HepG2 (cell line): ENCODE measurements around the gene ENTPD6. TPM values are rescaled to one million over a fixed set of nuclear protein-coding genes. Genes with fewer than 3 reads are reported as not detected.
A peak's percentile ranks its signal among the peaks of the same experiment; 100 is the strongest.

ENCODE experiments used
- ATF7 ChIP-seq, 2 experiments: fragments of 450-650 bp in 1 of 2; sonication (generic) in 1 of 2; formaldehyde crosslinking in 1 of 2; IDR thresholded peaks; 2 replicates each; pipeline versions ENCODE4 v1.4.0 to v1.6.1; 2016 to 2020; ENCODE audit warnings: antibody characterized with exemption in 1 of 2, mild to moderate bottlenecking in 1 of 2, missing genetic modification reagents in 1 of 2
- DNMT1 ChIP-seq: sonication (generic); formaldehyde crosslinking; IDR thresholded peaks from 2 replicates; pipeline ENCODE4 v1.5.1; 2020; ENCODE audit warnings: mild to moderate bottlenecking, missing genetic modification reagents
- MEF2D ChIP-seq: sonication (generic); formaldehyde crosslinking; IDR thresholded peaks from 2 replicates; pipeline ENCODE4 v1.5.1; 2020; ENCODE audit warnings: mild to moderate bottlenecking, missing genetic modification reagents
- TCF7 ChIP-seq: sonication (generic); IDR thresholded peaks from 2 replicates; pipeline ENCODE4 v1.6.1; 2016; ENCODE audit warnings: antibody characterized with exemption, low read depth
- ZNF235 ChIP-seq: sonication (generic); formaldehyde crosslinking; IDR thresholded peaks from 2 replicates; pipeline ENCODE4 v1.8.1; 2023; ENCODE audit warnings: mild to moderate bottlenecking, missing genetic modification reagents, borderline replicate concordance
- ZNF264 ChIP-seq: sonication (generic); formaldehyde crosslinking; IDR thresholded peaks from 2 replicates; pipeline ENCODE4 v1.4.0; 2020; ENCODE audit warnings: missing genetic modification reagents
- ZNF441 ChIP-seq: sonication (generic); formaldehyde crosslinking; IDR thresholded peaks from 2 replicates; pipeline ENCODE4 v1.7.0; 2021; ENCODE audit warnings: missing genetic modification reagents, borderline replicate concordance
- ZNF484 ChIP-seq: sonication (generic); formaldehyde crosslinking; IDR thresholded peaks from 2 replicates; pipeline ENCODE4 v1.5.1; 2020; ENCODE audit warnings: mild to moderate bottlenecking, low read depth, missing genetic modification reagents, borderline replicate concordance
- ZNF839 ChIP-seq: sonication (generic); formaldehyde crosslinking; IDR thresholded peaks from 2 replicates; pipeline ENCODE4 v1.4.0; 2020; ENCODE audit warnings: missing genetic modification reagents, mild to moderate bottlenecking, borderline replicate concordance
- polyA plus RNA-seq, 8 experiments: library from polyadenylated mRNA; depleted of rRNA in 3 of 8; stranded (reverse) in 7 of 8; unstranded in 1 of 8; fragments of >200 nt; fragmentation: Illumina TruSeq in 4 of 8; extraction: Trizol in 4 of 8; gene quantifications; 2 replicates each; pipeline versions ENCODE4 v1.2.1 to v1.2.3, GENCODE V29; 2011 to 2016; ENCODE audit warnings: low read depth in 4 of 8, missing spikeins in 1 of 8, mixed read lengths in 1 of 8; ENCODE audit not compliant: insufficient read depth in 1 of 8
- total RNA-seq, 5 experiments: library from RNA; depleted of rRNA; stranded (reverse); fragments of >200 nt; fragmentation: Illumina TruSeq; extraction: Trizol; gene quantifications; 2 replicates each; pipeline ENCODE4 v1.2.3, GENCODE V29; 2016; ENCODE audit warnings: low read depth in 1 of 5
- TF ChIP-seq, protein P1 (sequence below): sonication (generic); formaldehyde crosslinking; IDR thresholded peaks from 2 replicates; pipeline ENCODE4 v1.5.0; 2020; ENCODE audit warnings: missing genetic modification reagents, mild to moderate bottlenecking, borderline replicate concordance
- TF ChIP-seq, protein P2 (sequence below): sonication (generic); formaldehyde crosslinking; IDR thresholded peaks from 2 replicates; pipeline ENCODE4 v1.4.0; 2020; ENCODE audit warnings: missing genetic modification reagents
- TF ChIP-seq, protein P3 (sequence below): sonication (generic); formaldehyde crosslinking; IDR thresholded peaks from 2 replicates; pipeline ENCODE4 v1.8.0; 2022; ENCODE audit warnings: missing genetic modification reagents, mild to moderate bottlenecking, inconsistent platforms, borderline replicate concordance
- TF ChIP-seq, protein P4 (sequence below), 2 experiments: sonication (generic) in 1 of 2; formaldehyde crosslinking in 1 of 2; IDR thresholded peaks; 2 replicates each; pipeline versions ENCODE4 v1.4.0 to v1.6.1; 2018 to 2020; ENCODE audit warnings: missing genetic modification reagents in 2 of 2, borderline replicate concordance in 1 of 2, low read depth in 1 of 2, mild to moderate bottlenecking in 1 of 2, missing biosample characterization in 1 of 2
- TF ChIP-seq, protein P5 (sequence below): sonication (generic); formaldehyde crosslinking; IDR thresholded peaks from one replicate; pipeline ENCODE4 v1.5.1; 2020; ENCODE audit warnings: mild to moderate bottlenecking, missing genetic modification reagents; ENCODE audit errors: not compliant biosample characterization

Gene ENTPD6
- total and polyA plus RNA-seq, 2 of the 13 experiments (the other 11 are each of a cell fraction or from before 2014, with no cell fraction given), result 164 to 172 TPM

DNA sequence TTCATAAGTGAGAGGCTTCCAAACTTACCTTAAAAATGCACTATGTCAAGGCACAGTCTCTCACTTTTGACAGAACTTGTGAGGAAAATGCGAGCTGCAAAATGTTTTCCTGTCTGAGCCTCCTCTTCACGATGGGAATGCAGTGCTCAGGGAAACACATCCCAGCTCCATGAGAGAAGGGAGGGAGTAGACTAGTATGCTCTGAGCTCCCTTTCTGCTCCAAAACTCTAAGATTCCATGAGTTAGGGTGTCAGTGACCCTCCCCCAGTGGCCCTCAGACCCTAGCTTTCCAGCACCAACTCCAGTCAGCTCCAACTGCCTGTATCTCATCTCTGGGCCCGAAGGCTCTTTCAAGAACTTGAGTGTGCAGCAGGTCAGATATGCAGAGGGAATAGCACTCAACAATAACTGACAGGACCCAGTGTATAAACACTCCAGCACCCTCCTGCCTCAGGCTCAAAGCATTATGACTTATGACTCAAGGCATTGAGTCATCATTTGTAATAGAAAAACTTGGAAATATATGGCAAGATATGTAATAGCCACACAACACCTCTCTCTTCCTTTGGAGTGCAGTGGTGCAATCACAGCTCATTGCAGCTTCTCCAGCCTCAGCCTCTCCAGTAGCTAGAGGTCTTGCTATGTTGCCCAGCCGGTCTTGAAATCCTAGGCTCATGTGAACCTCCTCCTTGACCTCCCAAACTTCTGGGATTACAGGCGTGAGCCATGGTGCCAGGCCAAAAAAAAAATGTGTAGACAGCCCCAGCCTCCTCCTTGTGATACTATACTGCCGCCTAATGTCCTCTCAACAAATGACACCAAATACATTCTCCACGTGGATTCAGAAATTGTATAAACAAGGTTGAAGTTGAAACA is 16.7 kb upstream of the ENTPD6 start (continued):
- TF ChIP-seq, protein P1, sequence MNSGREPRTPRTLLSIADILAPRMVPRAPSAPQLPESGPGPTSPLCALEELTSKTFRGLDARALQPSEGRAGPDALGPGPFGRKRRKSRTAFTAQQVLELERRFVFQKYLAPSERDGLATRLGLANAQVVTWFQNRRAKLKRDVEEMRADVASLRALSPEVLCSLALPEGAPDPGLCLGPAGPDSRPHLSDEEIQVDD, result no peak
- TF ChIP-seq DNMT1 (CRISPR knock-in tag) (no peak), MEF2D (CRISPR knock-in tag) (no peak), ZNF264 (CRISPR knock-in tag) (no peak), ZNF441 (CRISPR knock-in tag) (0 out of 2 replicates have a peak, but pooled peaks have one; percentile 28), ZNF484 (CRISPR knock-in tag) (no peak), ZNF235 (CRISPR knock-in tag) (no peak), ATF7 (IDR thresholded peaks at IDR 0.05) (no peak), ATF7 (CRISPR knock-in tag; IDR thresholded peaks at IDR 0.05) (no peak), ZNF839 (CRISPR knock-in tag) (no peak), TCF7 (no peak)
- TF ChIP-seq, protein P2, sequence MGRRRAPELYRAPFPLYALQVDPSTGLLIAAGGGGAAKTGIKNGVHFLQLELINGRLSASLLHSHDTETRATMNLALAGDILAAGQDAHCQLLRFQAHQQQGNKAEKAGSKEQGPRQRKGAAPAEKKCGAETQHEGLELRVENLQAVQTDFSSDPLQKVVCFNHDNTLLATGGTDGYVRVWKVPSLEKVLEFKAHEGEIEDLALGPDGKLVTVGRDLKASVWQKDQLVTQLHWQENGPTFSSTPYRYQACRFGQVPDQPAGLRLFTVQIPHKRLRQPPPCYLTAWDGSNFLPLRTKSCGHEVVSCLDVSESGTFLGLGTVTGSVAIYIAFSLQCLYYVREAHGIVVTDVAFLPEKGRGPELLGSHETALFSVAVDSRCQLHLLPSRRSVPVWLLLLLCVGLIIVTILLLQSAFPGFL, result no peak
- TF ChIP-seq, protein P3, sequence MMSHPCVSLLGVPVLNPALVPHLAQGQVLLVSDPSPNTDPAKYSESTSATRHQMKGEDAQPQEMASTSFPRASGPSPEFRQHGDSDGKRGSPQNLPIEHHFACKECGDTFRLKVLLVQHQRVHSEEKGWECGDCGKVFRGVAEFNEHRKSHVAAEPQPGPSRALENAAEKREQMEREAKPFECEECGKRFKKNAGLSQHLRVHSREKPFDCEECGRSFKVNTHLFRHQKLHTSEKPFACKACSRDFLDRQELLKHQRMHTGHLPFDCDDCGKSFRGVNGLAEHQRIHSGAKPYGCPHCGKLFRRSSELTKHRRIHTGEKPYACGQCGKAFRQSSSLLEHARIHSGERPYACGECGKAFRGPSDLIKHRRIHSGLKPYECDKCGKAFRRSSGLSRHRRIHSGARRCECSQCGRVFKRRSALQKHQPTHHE (CRISPR knock-in tag), result no peak
- TF ChIP-seq, protein P4, sequence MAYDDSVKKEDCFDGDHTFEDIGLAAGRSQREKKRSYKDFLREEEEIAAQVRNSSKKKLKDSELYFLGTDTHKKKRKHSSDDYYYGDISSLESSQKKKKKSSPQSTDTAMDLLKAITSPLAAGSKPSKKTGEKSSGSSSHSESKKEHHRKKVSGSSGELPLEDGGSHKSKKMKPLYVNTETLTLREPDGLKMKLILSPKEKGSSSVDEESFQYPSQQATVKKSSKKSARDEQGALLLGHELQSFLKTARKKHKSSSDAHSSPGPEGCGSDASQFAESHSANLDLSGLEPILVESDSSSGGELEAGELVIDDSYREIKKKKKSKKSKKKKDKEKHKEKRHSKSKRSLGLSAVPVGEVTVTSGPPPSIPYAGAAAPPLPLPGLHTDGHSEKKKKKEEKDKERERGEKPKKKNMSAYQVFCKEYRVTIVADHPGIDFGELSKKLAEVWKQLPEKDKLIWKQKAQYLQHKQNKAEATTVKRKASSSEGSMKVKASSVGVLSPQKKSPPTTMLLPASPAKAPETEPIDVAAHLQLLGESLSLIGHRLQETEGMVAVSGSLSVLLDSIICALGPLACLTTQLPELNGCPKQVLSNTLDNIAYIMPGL (CRISPR knock-in tag; IDR thresholded peaks at IDR 0.05; ENCODE audit: borderline replicate concordance in 1 of 2, low read depth in 1 of 2), result peak; percentile 33 to 47; a peak in 2 of 4 replicates
- TF ChIP-seq, protein P5, sequence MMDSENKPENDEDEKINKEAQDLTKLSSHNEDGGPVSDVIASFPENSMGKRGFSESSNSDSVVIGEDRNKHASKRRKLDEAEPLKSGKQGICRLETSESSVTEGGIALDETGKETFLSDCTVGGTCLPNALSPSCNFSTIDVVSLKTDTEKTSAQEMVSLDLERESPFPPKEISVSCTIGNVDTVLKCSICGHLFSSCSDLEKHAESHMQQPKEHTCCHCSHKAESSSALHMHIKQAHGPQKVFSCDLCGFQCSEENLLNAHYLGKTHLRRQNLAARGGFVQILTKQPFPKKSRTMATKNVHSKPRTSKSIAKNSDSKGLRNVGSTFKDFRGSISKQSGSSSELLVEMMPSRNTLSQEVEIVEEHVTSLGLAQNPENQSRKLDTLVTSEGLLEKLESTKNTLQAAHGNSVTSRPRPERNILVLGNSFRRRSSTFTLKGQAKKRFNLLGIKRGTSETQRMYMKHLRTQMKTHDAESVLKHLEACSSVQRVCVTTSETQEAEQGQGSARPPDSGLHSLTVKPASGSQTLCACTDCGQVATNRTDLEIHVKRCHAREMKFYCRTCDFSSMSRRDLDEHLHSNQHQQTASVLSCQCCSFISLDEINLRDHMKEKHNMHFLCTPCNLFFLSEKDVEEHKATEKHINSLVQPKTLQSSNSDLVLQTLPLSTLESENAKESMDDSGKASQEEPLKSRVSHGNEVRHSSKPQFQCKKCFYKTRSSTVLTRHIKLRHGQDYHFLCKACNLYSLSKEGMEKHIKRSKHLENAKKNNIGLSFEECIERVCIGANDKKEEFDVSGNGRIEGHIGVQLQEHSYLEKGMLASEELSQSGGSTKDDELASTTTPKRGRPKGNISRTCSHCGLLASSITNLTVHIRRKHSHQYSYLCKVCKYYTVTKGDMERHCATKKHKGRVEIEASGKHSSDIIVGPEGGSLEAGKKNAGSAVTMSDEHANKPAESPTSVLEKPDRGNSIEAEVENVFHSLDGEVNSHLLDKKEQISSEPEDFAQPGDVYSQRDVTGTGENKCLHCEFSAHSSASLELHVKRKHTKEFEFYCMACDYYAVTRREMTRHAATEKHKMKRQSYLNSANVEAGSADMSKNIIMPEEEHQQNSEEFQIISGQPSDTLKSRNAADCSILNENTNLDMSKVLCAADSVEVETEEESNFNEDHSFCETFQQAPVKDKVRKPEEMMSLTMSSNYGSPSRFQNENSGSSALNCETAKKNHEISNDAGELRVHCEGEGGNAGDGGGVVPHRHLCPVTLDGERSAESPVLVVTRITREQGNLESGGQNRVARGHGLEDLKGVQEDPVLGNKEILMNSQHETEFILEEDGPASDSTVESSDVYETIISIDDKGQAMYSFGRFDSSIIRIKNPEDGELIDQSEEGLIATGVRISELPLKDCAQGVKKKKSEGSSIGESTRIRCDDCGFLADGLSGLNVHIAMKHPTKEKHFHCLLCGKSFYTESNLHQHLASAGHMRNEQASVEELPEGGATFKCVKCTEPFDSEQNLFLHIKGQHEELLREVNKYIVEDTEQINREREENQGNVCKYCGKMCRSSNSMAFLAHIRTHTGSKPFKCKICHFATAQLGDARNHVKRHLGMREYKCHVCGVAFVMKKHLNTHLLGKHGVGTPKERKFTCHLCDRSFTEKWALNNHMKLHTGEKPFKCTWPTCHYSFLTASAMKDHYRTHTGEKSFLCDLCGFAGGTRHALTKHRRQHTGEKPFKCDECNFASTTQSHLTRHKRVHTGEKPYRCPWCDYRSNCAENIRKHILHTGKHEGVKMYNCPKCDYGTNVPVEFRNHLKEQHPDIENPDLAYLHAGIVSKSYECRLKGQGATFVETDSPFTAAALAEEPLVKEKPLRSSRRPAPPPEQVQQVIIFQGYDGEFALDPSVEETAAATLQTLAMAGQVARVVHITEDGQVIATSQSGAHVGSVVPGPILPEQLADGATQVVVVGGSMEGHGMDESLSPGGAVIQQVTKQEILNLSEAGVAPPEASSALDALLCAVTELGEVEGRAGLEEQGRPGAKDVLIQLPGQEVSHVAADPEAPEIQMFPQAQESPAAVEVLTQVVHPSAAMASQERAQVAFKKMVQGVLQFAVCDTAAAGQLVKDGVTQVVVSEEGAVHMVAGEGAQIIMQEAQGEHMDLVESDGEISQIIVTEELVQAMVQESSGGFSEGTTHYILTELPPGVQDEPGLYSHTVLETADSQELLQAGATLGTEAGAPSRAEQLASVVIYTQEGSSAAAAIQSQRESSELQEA (CRISPR knock-in tag), result no peak
